OCI-LY3 (cell line): ENCODE measurements around the gene NAE1.

Experiments
- EZH2phosphoT487 ChIP-seq: fragments of 200-600 bp; shearing (Covaris generic); IDR thresholded peaks from 2 replicates; pipeline ENCODE4 v1.6.1; 2018; ENCODE audit warnings: antibody characterized with exemption, mixed run types, low read depth
- TF ChIP-seq, protein P1 (sequence below): fragments of 200-600, 300-600 bp; sonication (generic); IDR thresholded peaks from 2 replicates; pipeline ENCODE4 v1.5.1; 2014; ENCODE audit warnings: antibody characterized with exemption, low read length, low read depth

- TF ChIP-seq, protein P1, sequence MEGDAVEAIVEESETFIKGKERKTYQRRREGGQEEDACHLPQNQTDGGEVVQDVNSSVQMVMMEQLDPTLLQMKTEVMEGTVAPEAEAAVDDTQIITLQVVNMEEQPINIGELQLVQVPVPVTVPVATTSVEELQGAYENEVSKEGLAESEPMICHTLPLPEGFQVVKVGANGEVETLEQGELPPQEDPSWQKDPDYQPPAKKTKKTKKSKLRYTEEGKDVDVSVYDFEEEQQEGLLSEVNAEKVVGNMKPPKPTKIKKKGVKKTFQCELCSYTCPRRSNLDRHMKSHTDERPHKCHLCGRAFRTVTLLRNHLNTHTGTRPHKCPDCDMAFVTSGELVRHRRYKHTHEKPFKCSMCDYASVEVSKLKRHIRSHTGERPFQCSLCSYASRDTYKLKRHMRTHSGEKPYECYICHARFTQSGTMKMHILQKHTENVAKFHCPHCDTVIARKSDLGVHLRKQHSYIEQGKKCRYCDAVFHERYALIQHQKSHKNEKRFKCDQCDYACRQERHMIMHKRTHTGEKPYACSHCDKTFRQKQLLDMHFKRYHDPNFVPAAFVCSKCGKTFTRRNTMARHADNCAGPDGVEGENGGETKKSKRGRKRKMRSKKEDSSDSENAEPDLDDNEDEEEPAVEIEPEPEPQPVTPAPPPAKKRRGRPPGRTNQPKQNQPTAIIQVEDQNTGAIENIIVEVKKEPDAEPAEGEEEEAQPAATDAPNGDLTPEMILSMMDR = no peak
- no peak for TF ChIP-seq EZH2phosphoT487
Measured at GRCh38 chr16:66790130-66790733, 40.5 kb downstream of the NAE1 start.
